ENCODE data around the gene CFAP206. TPM values are rescaled to one million over a fixed set of nuclear protein-coding genes. Genes with fewer than 3 reads are reported as not detected.
A peak's percentile ranks its signal among the peaks of the same experiment; 100 is the strongest.

CFAP206 gene
- total and polyA plus RNA-seq, 10 of the 15 experiments (the other 5 are each of a cell fraction or from before 2014, with no cell fraction given): 0.04 to 0.24 (median 0.09) TPM; not detected in 6

DNA sequence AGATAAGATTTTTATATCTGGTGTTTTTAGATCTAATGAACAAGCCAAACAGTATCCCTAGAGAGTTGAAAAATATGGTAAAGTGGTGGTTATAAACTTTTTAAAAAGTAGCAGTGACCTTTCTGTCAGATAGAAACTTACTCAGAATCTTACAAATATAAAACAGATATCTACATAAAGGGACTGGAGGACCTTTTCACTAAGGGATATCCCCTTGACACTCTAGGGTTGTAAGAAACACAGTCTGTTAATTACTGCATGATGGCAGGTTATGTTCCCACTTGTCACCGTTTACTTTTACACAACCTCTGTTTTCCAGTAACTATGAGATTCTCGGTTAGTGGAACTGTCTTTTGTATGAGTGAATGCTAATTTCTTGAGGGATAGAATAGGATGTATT lies 11.5 kb downstream of the CFAP206 start:
- no peaks in the 10 kb centered on the region for H3K79me2 ChIP-seq (ENCODE audit: control insufficient read depth, insufficient read depth, low read length)
- intact Hi-C loops (cut with micrococcal nuclease; ENCODE audit: unreplicated experiment): no loop called here
- H3K4me3 ChIP-seq: no peak overlapping the region
- no peaks in the 10 kb centered on the region for H3K9me3 ChIP-seq (replicated peaks; ENCODE audit: control insufficient read depth, insufficient read depth, low read length)
- no peaks in the 10 kb centered on the region for H3K4me1 ChIP-seq (ENCODE audit: control insufficient read depth, insufficient read depth, low read length)
- CTCF ChIA-PET: interaction anchor here (1.4 kb wide), 1 partner anchor 26 kb away, joined by 4 read pairs; no protein-coding TSS in a partner anchor
- TF ChIP-seq IKZF1 (conservative IDR thresholded peaks at IDR 0.05) (no peak), YY1 (IDR thresholded peaks at IDR 0.05; ENCODE audit: low read depth, low read length) (no peak), RBBP5 (conservative IDR thresholded peaks at IDR 0.05) (no peak), NR2C2 (IDR thresholded peaks at IDR 0.05; ENCODE audit: borderline replicate concordance, control insufficient read depth, insufficient read length, low read depth) (no peak)
- H3K4me2 ChIP-seq (ENCODE audit: control insufficient read depth, insufficient read depth): no peak overlapping the region
- BruUV-seq (replicated peaks): no TSS peak
- H2AFZ ChIP-seq (ENCODE audit: control insufficient read depth, low read depth, low read length): no peak overlapping the region
- DNase-seq (ENCODE audit: low read depth, low spot score): no peak
- SMC1A ChIA-PET (ENCODE audit: uncharacterized antibody, unreplicated experiment): no interaction called here
- ATAC-seq: no peak
- in situ Hi-C loops (cut with MboI): no loop called here
- 42% methylated on average over 2 of the region's 2 CpGs for WGBS (ENCODE audit: insufficient coverage, insufficient replicate concordance, low lambda C conversion rate, missing lambda C conversion rate)
- RAD21 ChIA-PET (ENCODE audit: unreplicated experiment): no interaction called here
- no peaks in the 10 kb centered on the region for H3K36me3 ChIP-seq (ENCODE audit: control insufficient read depth in 2 of 2, insufficient read depth in 2 of 2, low read length in 1 of 2)
- no peak for FAIRE-seq
- H3K27me3 ChIP-seq (replicated peaks in 1 of 2; ENCODE audit: control insufficient read depth in 2 of 2, insufficient read depth in 2 of 2, low read length in 1 of 2): no peaks in the 10 kb centered on the region
- H4K20me1 ChIP-seq (ENCODE audit: control insufficient read depth, insufficient read depth): no peaks in the 10 kb centered on the region
- no peak overlapping the region for H3K27ac ChIP-seq (ENCODE audit: control insufficient read depth, insufficient read depth)
- POLR2A ChIA-PET: no interaction called here
- H3K9ac ChIP-seq (ENCODE audit: control insufficient read depth, insufficient read depth, low read length): no peak overlapping the region

DNA sequence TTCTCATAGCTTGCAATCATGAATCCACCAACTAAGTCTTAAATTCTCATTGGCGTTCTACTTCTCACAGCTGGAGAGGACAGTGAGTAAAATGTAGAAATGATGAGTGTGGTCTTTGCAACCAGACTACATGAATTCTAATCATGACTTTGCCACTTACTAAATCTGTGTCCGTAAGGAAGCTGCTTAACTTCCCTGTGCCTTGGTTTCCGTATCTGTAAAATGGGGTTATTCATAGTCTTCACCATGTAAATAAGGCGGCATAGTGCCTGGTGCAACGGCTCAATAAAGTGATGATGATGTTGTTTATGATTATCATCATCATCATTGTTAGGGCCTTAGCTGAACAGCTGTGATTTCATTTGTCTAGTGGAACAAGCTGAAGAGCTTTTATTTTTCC lies 12.6 kb downstream of the CFAP206 start:
- no peak overlapping the region for H3K4me2 ChIP-seq (ENCODE audit: control insufficient read depth, insufficient read depth)
- ChIA-PET CTCF (interaction anchor here (0.6 to 1.4 kb wide), 3 partner anchors 18 to 123 kb away, joined by 3 to 4 read pairs (median 3); no protein-coding TSS in a partner anchor), SMC1A (ENCODE audit: uncharacterized antibody, unreplicated experiment) (interaction anchor here (0.7 kb wide), 1 partner anchor 31 kb away, joined by 3 read pairs; no protein-coding TSS in a partner anchor), RAD21 (ENCODE audit: unreplicated experiment) (interaction anchor here (1.1 kb wide), 1 partner anchor 27 kb away, joined by 3 read pairs; no protein-coding TSS in a partner anchor), POLR2A (interaction anchor here (0.5 kb wide), 1 partner anchor 146 kb away, joined by 6 read pairs; no protein-coding TSS in a partner anchor)
- intact Hi-C loops (cut with micrococcal nuclease; ENCODE audit: unreplicated experiment): no loop called here
- DNase-seq (ENCODE audit: low read depth, low spot score) (no peak), ATAC-seq (no peak), FAIRE-seq (peak; percentile 47)
- no peaks in the 10 kb centered on the region for H3K9me3 ChIP-seq (replicated peaks; ENCODE audit: control insufficient read depth, insufficient read depth, low read length)
- BruUV-seq (replicated peaks): no TSS peak
- no peaks in the 10 kb centered on the region for H3K4me1 ChIP-seq (ENCODE audit: control insufficient read depth, insufficient read depth, low read length)
- no peaks in the 10 kb centered on the region for H3K36me3 ChIP-seq (ENCODE audit: control insufficient read depth in 2 of 2, insufficient read depth in 2 of 2, low read length in 1 of 2)
- no peak overlapping the region for H2AFZ ChIP-seq (ENCODE audit: control insufficient read depth, low read depth, low read length)
- H3K27ac ChIP-seq (ENCODE audit: control insufficient read depth, insufficient read depth): no peak overlapping the region
- no peaks in the 10 kb centered on the region for H4K20me1 ChIP-seq (ENCODE audit: control insufficient read depth, insufficient read depth)
- H3K4me3 ChIP-seq: no peak overlapping the region
- in situ Hi-C loops (cut with MboI): no loop called here
- H3K27me3 ChIP-seq (replicated peaks in 1 of 2; ENCODE audit: control insufficient read depth in 2 of 2, insufficient read depth in 2 of 2, low read length in 1 of 2): no peaks in the 10 kb centered on the region
- 77% methylated on average over 5 of the region's 5 CpGs for WGBS (ENCODE audit: insufficient coverage, insufficient replicate concordance, low lambda C conversion rate, missing lambda C conversion rate)
- no peaks in the 10 kb centered on the region for H3K79me2 ChIP-seq (ENCODE audit: control insufficient read depth, insufficient read depth, low read length)
- H3K9ac ChIP-seq (ENCODE audit: control insufficient read depth, insufficient read depth, low read length): no peak overlapping the region
- TF ChIP-seq, protein P1, sequence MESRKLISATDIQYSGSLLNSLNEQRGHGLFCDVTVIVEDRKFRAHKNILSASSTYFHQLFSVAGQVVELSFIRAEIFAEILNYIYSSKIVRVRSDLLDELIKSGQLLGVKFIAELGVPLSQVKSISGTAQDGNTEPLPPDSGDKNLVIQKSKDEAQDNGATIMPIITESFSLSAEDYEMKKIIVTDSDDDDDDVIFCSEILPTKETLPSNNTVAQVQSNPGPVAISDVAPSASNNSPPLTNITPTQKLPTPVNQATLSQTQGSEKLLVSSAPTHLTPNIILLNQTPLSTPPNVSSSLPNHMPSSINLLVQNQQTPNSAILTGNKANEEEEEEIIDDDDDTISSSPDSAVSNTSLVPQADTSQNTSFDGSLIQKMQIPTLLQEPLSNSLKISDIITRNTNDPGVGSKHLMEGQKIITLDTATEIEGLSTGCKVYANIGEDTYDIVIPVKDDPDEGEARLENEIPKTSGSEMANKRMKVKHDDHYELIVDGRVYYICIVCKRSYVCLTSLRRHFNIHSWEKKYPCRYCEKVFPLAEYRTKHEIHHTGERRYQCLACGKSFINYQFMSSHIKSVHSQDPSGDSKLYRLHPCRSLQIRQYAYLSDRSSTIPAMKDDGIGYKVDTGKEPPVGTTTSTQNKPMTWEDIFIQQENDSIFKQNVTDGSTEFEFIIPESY (IDR thresholded peaks at IDR 0.05): no peak
- no peak for TF ChIP-seq YBX1 (IDR thresholded peaks at IDR 0.05)
- no peak for TF ChIP-seq GABPA (IDR thresholded peaks at IDR 0.05; ENCODE audit: low read depth)
- no peak for TF ChIP-seq IRF4 (IDR thresholded peaks at IDR 0.05; ENCODE audit: low read depth, low read length)
- no peak for TF ChIP-seq JUNB (IDR thresholded peaks at IDR 0.05)
- TF ChIP-seq LARP7 (IDR thresholded peaks at IDR 0.05): no peak
- no peak for TF ChIP-seq NFXL1 (IDR thresholded peaks at IDR 0.05; ENCODE audit: borderline replicate concordance)
- TF ChIP-seq TBL1XR1 (IDR thresholded peaks at IDR 0.05; ENCODE audit: low read depth, low read length): no peak
- TF ChIP-seq RAD21 (IDR thresholded peaks at IDR 0.05; ENCODE audit: insufficient read depth, low read depth, low read length): no peak
- TF ChIP-seq CHD1 (IDR thresholded peaks at IDR 0.05; ENCODE audit: low read depth, low read length): no peak
- TF ChIP-seq SIN3A (IDR thresholded peaks at IDR 0.05; ENCODE audit: low read depth, low read length): no peak
- TF ChIP-seq HCFC1 (IDR thresholded peaks at IDR 0.05; ENCODE audit: low read length): no peak
- TF ChIP-seq EED (IDR thresholded peaks at IDR 0.05; ENCODE audit: low read depth): no peak
- TF ChIP-seq, protein P2, sequence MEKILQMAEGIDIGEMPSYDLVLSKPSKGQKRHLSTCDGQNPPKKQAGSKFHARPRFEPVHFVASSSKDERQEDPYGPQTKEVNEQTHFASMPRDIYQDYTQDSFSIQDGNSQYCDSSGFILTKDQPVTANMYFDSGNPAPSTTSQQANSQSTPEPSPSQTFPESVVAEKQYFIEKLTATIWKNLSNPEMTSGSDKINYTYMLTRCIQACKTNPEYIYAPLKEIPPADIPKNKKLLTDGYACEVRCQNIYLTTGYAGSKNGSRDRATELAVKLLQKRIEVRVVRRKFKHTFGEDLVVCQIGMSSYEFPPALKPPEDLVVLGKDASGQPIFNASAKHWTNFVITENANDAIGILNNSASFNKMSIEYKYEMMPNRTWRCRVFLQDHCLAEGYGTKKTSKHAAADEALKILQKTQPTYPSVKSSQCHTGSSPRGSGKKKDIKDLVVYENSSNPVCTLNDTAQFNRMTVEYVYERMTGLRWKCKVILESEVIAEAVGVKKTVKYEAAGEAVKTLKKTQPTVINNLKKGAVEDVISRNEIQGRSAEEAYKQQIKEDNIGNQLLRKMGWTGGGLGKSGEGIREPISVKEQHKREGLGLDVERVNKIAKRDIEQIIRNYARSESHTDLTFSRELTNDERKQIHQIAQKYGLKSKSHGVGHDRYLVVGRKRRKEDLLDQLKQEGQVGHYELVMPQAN (conservative IDR thresholded peaks at IDR 0.05): no peak
